MM.1S (cell line): ENCODE measurements around the gene TAS1R1.

ENCODE experiments used
- DNase-seq: peaks from one replicate; pipeline ENCODE4 v3.0.0-alpha.2; 2015
- H2AFZ ChIP-seq: fragments of 300-600 bp; sonication (generic); 2 replicates; pipeline ENCODE4 v1.6.0; 2016; ENCODE audit warnings: antibody characterized with exemption, low read length
- H3F3A ChIP-seq: fragments of 300-600 bp; sonication (generic); 2 replicates; pipeline ENCODE4 v1.6.1; 2016; ENCODE audit warnings: mild to moderate bottlenecking, antibody characterized with exemption, low read length, moderate library complexity, mixed read lengths; ENCODE audit not compliant: insufficient read depth
- H3K27ac ChIP-seq: fragments of 300-600 bp; sonication (generic); 2 replicates; pipeline ENCODE4 v1.5.1; 2016; ENCODE audit warnings: mild to moderate bottlenecking, low read length
- H3K27me3 ChIP-seq: fragments of 300-600 bp; sonication (generic); replicated peaks from 2 replicates; pipeline ENCODE4 v1.6.0; 2016; ENCODE audit warnings: low read length; ENCODE audit not compliant: insufficient read depth
- H3K36me3 ChIP-seq: fragments of 300-600 bp; sonication (generic); replicated peaks from 2 replicates; pipeline ENCODE4 v1.6.1; 2016; ENCODE audit warnings: mild to moderate bottlenecking, low read length, mixed read lengths; ENCODE audit not compliant: insufficient read depth
- H3K4me1 ChIP-seq: fragments of 300-600 bp; sonication (generic); 2 replicates; pipeline ENCODE4 v1.6.1; 2016; ENCODE audit warnings: low read length, mixed read lengths
- H3K4me2 ChIP-seq: fragments of 300-600 bp; sonication (generic); 2 replicates; pipeline ENCODE4 v1.6.0; 2016; ENCODE audit warnings: low read depth, low read length
- H3K4me3 ChIP-seq: fragments of 300-600 bp; sonication (generic); 2 replicates; pipeline ENCODE4 v1.5.1; 2016; ENCODE audit warnings: low read length, mixed read lengths
- H3K79me2 ChIP-seq: fragments of 300-600 bp; sonication (generic); 2 replicates; pipeline ENCODE4 v1.6.1; 2016; ENCODE audit warnings: mixed run types, low read length, mixed read lengths
- H3K9ac ChIP-seq: fragments of 300-600 bp; sonication (generic); 2 replicates; pipeline ENCODE4 v1.6.1; 2016; ENCODE audit warnings: low read length, mixed read lengths
- H3K9me2 ChIP-seq: fragments of 300-600 bp; sonication (generic); replicated peaks from 2 replicates; pipeline ENCODE4 v1.6.1; 2016; ENCODE audit warnings: mild to moderate bottlenecking, low read length, mixed read lengths; ENCODE audit not compliant: insufficient read depth
- H3K9me3 ChIP-seq: fragments of 300-600 bp; sonication (generic); replicated peaks from 2 replicates; pipeline ENCODE4 v1.6.1; 2016; ENCODE audit warnings: mild to moderate bottlenecking, low read length, mixed read lengths; ENCODE audit not compliant: insufficient read depth
- H4K20me1 ChIP-seq: fragments of 300-600 bp; sonication (generic); 2 replicates; pipeline ENCODE4 v1.6.1; 2016; ENCODE audit warnings: mild to moderate bottlenecking, low read length, moderate library complexity, mixed read lengths; ENCODE audit not compliant: insufficient read depth
- EZH2 ChIP-seq: fragments of 300-600 bp; sonication (generic); optimal IDR thresholded peaks from 2 replicates; pipeline ENCODE3; 2017; ENCODE audit warnings: low read depth, mild to moderate bottlenecking, antibody characterized with exemption, low read length, mixed read lengths
- EZH2phosphoT487 ChIP-seq: fragments of 300-600 bp; sonication (generic); IDR thresholded peaks from 2 replicates; pipeline ENCODE4 v1.6.1; 2018; ENCODE audit warnings: antibody characterized with exemption, low read length
- TF ChIP-seq, protein P1 (sequence below): fragments of 300-600 bp; sonication (generic); IDR thresholded peaks from 2 replicates; pipeline ENCODE4 v1.5.1; 2016; ENCODE audit warnings: antibody characterized with exemption, low read length, mixed read lengths

The TAS1R1 gene

DNA sequence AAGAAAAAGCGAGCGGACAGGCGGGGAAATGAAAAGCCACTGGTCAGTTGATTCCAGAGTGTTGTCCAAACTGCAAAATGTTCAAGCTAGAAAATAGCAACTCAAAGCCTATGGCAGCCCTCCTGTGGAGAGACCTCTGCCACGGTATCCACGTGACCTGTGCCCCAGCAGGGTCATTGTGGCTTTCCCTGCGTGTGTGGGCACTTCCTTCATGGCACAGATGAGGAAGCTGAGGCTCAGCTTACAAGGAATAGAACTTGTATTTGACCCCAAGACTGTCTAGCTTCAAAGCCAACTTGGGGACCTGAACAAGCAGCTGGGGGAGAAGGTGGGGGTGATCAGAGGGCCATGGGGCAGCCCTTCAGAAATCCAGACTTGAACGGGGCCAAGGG lies 48.1 kb upstream of the TAS1R1 start:
- no peak overlapping the region for H2AFZ ChIP-seq
- H3K27ac ChIP-seq, result no peak overlapping the region
- H3F3A ChIP-seq, result no peaks in the 10 kb centered on the region
- no peaks in the 10 kb centered on the region for H3K79me2 ChIP-seq
- H3K27me3 ChIP-seq, result peaks cover 77% of the 10 kb centered on the region
- H3K9ac ChIP-seq, result no peak overlapping the region
- no peaks in the 10 kb centered on the region for H3K9me3 ChIP-seq
- H3K4me2 ChIP-seq, result no peak overlapping the region
- no peak for DNase-seq
- H3K4me1 ChIP-seq, result no peaks in the 10 kb centered on the region
- H3K4me3 ChIP-seq, result no peak overlapping the region
- no peaks in the 10 kb centered on the region for H3K36me3 ChIP-seq
- no peaks in the 10 kb centered on the region for H3K9me2 ChIP-seq
- no peaks in the 10 kb centered on the region for H4K20me1 ChIP-seq
- TF ChIP-seq, protein P1, sequence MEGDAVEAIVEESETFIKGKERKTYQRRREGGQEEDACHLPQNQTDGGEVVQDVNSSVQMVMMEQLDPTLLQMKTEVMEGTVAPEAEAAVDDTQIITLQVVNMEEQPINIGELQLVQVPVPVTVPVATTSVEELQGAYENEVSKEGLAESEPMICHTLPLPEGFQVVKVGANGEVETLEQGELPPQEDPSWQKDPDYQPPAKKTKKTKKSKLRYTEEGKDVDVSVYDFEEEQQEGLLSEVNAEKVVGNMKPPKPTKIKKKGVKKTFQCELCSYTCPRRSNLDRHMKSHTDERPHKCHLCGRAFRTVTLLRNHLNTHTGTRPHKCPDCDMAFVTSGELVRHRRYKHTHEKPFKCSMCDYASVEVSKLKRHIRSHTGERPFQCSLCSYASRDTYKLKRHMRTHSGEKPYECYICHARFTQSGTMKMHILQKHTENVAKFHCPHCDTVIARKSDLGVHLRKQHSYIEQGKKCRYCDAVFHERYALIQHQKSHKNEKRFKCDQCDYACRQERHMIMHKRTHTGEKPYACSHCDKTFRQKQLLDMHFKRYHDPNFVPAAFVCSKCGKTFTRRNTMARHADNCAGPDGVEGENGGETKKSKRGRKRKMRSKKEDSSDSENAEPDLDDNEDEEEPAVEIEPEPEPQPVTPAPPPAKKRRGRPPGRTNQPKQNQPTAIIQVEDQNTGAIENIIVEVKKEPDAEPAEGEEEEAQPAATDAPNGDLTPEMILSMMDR, result no peak
- no peak for TF ChIP-seq EZH2phosphoT487
- TF ChIP-seq EZH2, result no peak

DNA sequence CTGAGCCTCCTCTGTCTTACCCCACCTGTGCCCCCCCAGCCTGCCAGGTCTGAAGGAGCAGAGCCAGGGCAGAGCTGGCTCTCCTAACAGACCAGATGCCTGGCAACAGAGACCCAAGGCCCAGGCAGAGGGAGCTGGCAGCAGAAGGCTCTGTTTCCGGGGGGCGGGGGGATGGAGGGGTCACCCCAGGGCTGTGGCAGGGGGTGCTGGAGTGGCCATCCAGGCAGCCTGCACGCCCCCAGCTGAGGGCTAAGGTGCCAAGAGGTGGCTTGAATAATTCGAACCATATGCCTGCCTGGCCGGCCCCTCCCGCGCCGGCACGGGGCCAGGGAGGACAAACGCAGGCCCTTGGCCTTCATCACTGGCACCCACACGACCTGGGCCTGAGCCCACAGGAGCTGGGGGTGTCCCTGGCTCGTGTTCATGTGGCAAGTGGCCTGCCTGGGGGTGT lies 47.6 kb upstream of the TAS1R1 start:
- Histone ChIP-seq H3F3A (no peaks in the 10 kb centered on the region), H3K27me3 (peaks cover 73% of the 10 kb centered on the region), H4K20me1 (no peaks in the 10 kb centered on the region), H2AFZ (no peak overlapping the region), H3K4me3 (no peak overlapping the region), H3K9me3 (no peaks in the 10 kb centered on the region), H3K9ac (no peak overlapping the region), H3K9me2 (no peaks in the 10 kb centered on the region), H3K4me2 (no peak overlapping the region), H3K4me1 (no peaks in the 10 kb centered on the region), H3K79me2 (no peaks in the 10 kb centered on the region), H3K27ac (no peak overlapping the region), H3K36me3 (no peaks in the 10 kb centered on the region)
- no peak for DNase-seq
- TF ChIP-seq EZH2phosphoT487 (no peak), EZH2 (no peak)
- TF ChIP-seq, protein P1, result no peak

DNA sequence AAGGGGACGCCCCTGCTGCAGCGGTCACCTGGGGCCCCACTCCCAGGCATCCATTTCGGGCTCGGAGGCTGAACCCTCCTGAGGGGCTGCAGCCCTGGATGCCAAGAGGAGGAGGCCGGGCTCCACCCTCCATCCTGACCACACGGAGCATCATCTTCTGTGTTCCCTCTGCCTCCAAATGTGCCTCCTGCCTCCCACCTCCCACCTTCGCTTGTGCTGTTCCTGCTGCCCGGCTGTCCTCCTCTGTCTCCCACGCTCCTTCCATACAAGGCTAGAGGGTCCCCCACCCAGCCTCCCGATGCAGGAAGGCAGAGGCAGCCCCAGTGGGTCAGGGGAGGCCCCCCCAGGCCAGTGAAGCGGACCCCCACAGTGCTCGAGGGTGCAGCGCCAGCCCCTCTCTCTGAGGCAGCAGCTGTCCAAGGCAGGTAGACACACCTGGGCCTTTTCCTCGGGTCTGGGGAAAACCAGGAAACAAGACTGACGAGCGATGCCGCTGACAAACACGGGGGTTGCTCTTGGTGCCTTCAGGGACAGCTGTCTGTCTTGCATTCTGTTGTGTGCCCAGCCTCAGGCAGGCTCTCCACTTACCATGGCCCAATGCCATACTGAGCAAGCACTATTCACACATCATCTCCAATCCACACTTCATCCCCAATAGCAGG lies 46.8 kb upstream of the TAS1R1 start:
- H4K20me1 ChIP-seq, result no peaks in the 10 kb centered on the region
- no peaks in the 10 kb centered on the region for H3K36me3 ChIP-seq
- H3K9me3 ChIP-seq, result no peaks in the 10 kb centered on the region
- no peak overlapping the region for H3K27ac ChIP-seq
- no peak overlapping the region for H3K4me2 ChIP-seq
- H3K79me2 ChIP-seq, result no peaks in the 10 kb centered on the region
- H3K9me2 ChIP-seq, result no peaks in the 10 kb centered on the region
- no peak overlapping the region for H3K9ac ChIP-seq
- H2AFZ ChIP-seq, result no peak overlapping the region
- H3K4me3 ChIP-seq, result no peak overlapping the region
- H3K27me3 ChIP-seq, result peaks cover 65% of the 10 kb centered on the region
- TF ChIP-seq EZH2 (no peak), EZH2phosphoT487 (no peak)
- TF ChIP-seq, protein P1, result no peak
- no peaks in the 10 kb centered on the region for H3F3A ChIP-seq
- no peak for DNase-seq
- peaks cover 4% of the 10 kb centered on the region; the same call in 1 of the 2 replicates for H3K4me1 ChIP-seq
